ENCODE data around the gene PCDHGB2.
"Not testable (repeated sequence)": the region's sequence is repeated elsewhere in the genome, so short reads cannot be mapped to it uniquely, and the experiment has no call there.

PCDHGB2 gene

GRCh38 chr5:141384471-141385267 is 24.9 kb downstream of the PCDHGB2 start:
- DNase-seq (ENCODE audit: low read depth in 2 of 2), result no peak

GRCh38 chr5:141387557-141388311 is 27.9 kb downstream of the PCDHGB2 start, which contains the start of gene PCDHGB4:
PCDHGB4 (plus strand) TSS chr5:141387698; CDS start chr5:141387885, 187 bp downstream.
- not testable (repeated sequence) for DNase-seq (ENCODE audit: low read depth in 2 of 2)

GRCh38 chr5:141388661-141389060 is 28.9 kb downstream of the PCDHGB2 start:
- no peak for DNase-seq (ENCODE audit: low read depth in 2 of 2)

DNA sequence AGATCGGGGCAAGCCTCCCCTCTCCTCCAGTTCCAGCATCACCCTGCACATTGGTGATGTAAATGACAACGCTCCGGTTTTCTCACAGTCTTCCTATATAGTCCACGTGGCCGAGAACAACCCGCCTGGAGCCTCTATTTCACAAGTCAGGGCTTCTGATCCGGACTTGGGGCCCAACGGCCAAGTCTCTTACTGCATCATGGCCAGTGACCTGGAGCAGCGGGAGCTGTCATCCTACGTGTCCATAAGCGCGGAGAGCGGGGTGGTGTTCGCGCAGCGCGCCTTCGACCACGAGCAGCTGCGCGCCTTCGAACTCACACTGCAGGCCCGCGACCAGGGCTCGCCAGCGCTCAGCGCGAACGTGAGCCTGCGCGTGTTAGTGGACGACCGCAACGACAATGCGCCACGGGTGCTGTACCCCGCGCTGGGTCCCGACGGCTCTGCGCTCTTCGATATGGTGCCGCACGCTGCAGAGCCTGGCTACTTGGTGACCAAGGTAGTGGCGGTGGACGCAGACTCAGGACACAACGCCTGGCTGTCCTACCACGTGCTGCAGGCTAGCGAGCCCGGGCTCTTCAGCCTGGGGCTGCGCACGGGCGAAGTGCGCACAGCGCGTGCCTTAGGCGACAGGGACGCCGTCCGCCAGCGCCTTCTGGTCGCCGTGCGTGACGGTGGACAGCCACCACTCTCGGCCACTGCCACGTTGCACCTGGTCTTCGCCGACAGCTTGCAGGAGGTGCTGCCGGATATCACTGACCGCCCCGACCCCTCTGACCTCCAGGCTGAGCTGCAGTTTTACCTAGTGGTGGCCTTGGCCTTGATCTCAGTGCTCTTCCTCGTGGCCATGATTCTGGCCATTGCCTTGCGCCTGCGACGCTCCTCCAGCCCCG is 29.6 kb downstream of the PCDHGB2 start:
- no peak for DNase-seq (ENCODE audit: low read depth in 2 of 2)

DNA sequence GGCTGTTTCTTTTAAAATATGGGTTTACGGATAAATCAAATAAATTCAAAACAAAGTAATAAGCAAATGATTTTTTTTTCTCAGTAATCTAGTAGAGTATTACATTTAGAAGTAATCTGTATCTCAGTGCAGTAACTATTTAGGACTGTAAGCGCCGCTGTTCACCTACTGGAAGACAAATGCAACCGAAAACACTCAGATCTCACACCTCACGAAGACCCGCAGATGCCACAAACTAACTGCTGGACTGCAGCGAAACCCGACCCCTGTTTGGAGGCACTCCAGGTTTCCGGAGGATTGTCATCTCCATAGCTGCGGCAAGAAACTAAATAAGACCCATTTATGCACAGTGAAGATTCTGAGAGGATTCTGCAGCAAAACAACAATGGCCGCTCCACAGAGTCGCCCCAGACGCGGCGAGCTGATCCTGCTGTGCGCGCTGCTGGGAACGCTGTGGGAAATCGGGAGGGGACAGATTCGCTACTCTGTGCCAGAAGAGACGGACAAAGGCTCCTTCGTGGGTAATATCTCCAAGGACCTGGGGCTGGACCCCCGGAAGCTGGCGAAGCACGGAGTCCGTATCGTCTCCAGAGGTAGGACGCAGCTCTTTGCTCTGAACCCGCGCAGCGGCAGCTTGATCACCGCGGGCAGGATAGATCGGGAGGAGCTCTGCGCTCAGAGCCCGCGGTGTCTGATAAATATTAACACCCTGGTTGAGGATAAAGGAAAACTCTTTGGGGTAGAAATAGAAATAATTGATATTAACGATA is 32.8 kb downstream of the PCDHGB2 start, which contains the start of gene PCDHGA8:
TSS of gene PCDHGA8 (plus strand) at position 205 of the 770 bp plus-strand sequence. CDS start at position 386, 181 bp downstream.
- DNase-seq (ENCODE audit: low read depth in 2 of 2), result no peak

DNA sequence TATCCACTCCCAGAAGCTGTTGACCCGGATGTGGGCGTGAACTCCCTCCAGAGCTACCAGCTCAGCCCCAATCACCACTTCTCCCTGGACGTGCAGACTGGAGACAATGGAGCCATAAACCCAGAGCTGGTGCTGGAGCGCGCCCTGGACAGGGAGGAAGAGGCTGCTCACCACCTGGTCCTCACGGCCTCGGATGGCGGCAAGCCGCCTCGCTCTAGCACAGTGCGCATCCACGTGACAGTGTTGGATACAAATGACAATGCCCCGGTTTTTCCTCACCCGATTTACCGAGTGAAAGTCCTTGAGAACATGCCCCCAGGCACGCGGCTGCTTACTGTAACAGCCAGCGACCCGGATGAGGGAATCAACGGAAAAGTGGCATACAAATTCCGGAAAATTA is 33.5 kb downstream of the PCDHGB2 start:
- DNase-seq (ENCODE audit: low read depth in 2 of 2), result no peak

DNA sequence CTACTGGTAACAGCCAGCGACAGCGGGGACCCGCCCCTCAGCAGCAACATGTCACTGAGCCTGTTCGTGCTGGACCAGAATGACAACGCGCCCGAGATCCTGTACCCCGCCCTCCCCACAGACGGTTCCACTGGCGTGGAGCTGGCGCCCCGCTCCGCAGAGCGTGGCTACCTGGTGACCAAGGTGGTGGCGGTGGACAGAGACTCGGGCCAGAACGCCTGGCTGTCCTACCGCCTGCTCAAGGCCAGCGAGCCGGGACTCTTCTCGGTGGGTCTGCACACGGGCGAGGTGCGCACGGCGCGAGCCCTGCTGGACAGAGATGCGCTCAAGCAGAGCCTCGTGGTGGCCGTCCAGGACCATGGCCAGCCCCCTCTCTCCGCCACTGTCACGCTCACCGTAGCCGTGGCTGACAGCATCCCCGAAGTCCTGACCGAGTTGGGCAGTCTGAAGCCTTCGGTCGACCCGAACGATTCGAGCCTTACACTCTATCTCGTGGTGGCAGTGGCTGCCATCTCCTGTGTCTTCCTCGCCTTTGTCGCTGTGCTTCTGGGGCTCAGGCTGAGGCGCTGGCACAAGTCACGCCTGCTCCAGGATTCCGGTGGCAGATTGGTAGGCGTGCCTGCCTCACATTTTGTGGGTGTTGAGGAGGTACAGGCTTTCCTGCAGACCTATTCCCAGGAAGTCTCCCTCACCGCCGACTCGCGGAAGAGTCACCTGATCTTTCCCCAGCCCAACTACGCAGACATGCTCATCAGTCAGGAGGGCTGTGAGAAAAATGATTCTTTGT is 34.8 kb downstream of the PCDHGB2 start:
- not testable (repeated sequence) for DNase-seq (ENCODE audit: low read depth in 2 of 2)

DNA sequence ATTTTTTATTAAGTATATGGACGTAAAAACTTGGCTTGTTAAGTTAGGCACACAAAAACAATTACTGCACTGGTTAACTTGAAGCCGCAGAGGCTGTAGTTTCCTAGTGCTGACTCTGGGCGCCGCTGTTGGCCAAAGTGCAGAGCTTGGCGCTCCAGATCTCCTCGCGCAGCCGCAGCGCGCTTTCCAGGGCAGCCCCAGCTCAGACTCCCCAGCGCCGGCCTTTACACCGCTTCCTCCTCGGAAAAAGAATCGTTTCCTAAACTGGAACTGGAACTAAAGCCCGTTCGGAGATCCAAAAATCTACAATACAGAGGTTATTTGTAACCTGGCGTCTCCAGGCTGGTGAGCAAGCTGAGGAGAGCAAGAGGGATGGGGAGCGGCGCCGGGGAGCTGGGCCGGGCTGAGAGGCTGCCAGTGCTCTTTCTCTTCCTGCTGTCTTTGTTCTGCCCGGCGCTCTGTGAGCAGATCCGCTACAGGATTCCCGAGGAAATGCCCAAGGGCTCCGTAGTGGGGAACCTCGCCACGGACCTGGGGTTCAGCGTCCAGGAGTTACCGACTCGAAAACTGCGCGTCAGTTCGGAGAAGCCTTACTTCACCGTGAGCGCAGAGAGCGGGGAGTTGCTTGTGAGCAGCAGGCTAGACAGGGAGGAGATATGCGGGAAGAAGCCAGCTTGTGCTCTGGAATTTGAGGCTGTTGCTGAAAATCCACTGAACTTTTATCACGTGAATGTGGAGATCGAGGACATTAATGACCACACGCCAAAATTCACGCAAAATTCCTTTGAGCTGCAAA is 38.2 kb downstream of the PCDHGB2 start, which contains the start of gene PCDHGB5:
TSS of gene PCDHGB5 (plus strand) at position 192 of the 796 bp plus-strand sequence. CDS start at position 373, 181 bp downstream.
- DNase-seq (ENCODE audit: low read depth in 2 of 2), result not testable (repeated sequence)

- no peak for DNase-seq (ENCODE audit: low read depth in 2 of 2)
Measured at GRCh38 chr5:141398608-141399007, 38.8 kb downstream of the PCDHGB2 start.

- DNase-seq (ENCODE audit: low read depth in 2 of 2), result no peak
Measured at GRCh38 chr5:141399555-141400258, 39.9 kb downstream of the PCDHGB2 start.

DNA sequence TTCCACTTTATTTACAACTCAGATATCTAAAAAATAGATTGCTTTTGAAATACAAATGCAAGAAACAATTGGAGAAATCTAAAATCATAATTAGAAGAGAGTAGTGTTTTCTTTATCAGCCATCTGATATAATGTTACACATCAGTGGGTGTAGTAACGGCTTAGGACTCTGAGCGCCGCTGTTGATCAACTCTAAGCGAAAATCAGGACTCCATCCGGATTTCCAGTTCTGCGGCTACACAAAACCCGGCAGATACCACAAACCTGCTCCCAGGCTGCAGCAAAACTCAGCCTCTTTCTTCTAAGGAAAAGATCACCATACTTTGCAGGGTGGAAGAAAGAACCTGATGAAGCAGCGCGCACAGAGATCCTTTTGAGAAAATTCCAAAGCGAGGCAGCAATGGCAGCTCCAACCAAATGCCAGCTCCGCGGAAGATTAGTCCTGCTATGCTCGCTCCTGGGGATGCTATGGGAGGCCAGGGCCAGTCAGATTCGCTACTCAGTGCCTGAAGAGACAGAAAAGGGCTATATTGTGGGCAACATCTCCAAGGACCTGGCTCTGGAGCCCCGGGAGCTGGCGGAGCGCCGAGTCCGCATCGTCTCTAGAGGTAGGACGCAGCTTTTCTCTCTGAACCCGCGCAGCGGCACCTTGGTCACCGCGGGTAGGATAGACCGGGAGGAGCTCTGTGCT is 42.9 kb downstream of the PCDHGB2 start, which contains the start of gene PCDHGA9:
TSS of gene PCDHGA9 (plus strand) at position 226 of the 691 bp plus-strand sequence. CDS start at position 401, 175 bp downstream.
- DNase-seq (ENCODE audit: low read depth in 2 of 2), result no peak

GRCh38 chr5:141403387-141403786 is 43.6 kb downstream of the PCDHGB2 start:
- DNase-seq (ENCODE audit: low read depth in 2 of 2), result no peak

GRCh38 chr5:141407790-141408505 is 48.2 kb downstream of the PCDHGB2 start, which contains the start of gene PCDHGB6:
PCDHGB6 (plus strand) TSS chr5:141408021; CDS start chr5:141408203, 182 bp downstream.
- not testable (repeated sequence) for DNase-seq (ENCODE audit: low read depth in 2 of 2)

- no peak for DNase-seq (ENCODE audit: low read depth in 2 of 2)
Measured at GRCh38 chr5:141409598-141410306, 50.0 kb downstream of the PCDHGB2 start.

DNA sequence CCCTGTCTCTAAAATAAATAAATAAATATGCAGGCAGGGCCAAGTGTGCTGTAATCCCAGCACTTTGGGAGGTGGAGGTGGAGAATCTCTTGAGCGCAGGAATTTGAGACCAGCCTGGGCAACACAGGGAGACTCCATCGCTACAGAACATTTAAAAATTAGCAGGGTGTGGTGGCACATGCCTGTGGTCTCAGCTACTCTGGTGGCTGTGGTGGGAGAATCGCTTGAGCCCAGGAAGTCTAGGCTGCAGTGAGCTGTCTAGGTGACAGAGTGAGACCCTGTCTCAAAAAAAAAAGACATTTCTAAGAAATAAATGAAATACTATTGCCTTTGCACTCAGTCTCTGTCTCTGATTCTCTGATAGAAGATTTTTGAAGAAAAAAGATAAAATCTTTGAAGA is 51.8 kb downstream of the PCDHGB2 start:
- DNase-seq (ENCODE audit: low read depth in 2 of 2), result no peak

Data from stimulated activated CD8-positive, alpha-beta memory T cell treated with anti-CD3 and anti-CD28 coated beads, Interleukin-7, amount 100 ng/mL, for 4 hours (primary cell).